ENCODE measurements around the gene SCAMP2. TPM values are rescaled to one million over a fixed set of nuclear protein-coding genes. Genes with fewer than 3 reads are reported as not detected.

SCAMP2 gene
- total and polyA plus RNA-seq, 2 of the 13 experiments (the other 11 are each of a cell fraction or from before 2014, with no cell fraction given): 34.8 to 121 TPM

DNA sequence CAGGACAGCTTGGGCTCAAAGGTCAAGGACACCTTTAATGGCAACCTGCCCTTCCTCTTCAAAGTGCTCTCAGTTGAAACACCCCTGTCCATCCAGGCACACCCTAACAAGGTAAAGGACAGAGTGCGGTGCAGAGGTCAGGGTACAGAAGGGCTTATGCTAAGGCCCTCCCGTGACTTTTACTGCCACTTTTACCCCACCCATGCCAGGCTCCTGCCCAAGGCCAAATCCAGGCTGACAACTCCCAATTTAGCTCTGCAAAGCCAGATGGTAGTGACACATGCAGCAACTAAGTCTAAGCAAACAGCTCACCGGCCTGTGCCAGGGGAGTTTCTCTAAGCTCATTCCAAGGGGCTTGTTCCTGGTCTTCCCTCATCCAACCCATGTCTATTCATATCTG, 18.3 kb upstream of the SCAMP2 start:
- no peak for TF ChIP-seq ZNF44 (CRISPR knock-in tag; IDR thresholded peaks at IDR 0.05)
- peak; percentile 46; the same call in 1 of the 2 replicates for TF ChIP-seq ESRRA (CRISPR knock-in tag; IDR thresholded peaks at IDR 0.05; ENCODE audit: low read depth)
- TF ChIP-seq NCOR1 (IDR thresholded peaks at IDR 0.05; ENCODE audit: borderline replicate concordance, low read length): 0 out of 2 replicates have a peak, but pooled peaks have one; percentile 28
- TF ChIP-seq, protein P1, sequence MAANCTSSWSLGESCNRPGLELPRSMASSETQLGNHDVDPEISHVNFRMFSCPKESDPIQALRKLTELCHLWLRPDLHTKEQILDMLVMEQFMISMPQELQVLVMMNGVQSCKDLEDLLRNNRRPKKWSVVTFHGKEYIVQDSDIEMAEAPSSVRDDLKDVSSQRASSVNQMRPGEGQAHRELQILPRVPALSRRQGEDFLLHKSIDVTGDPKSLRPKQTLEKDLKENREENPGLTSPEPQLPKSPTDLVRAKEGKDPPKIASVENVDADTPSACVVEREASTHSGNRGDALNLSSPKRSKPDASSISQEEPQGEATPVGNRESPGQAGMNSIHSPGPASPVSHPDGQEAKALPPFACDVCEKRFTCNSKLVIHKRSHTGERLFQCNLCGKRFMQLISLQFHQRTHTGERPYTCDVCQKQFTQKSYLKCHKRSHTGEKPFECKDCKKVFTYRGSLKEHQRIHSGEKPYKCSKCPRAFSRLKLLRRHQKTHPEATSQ (CRISPR knock-in tag; IDR thresholded peaks at IDR 0.05; ENCODE audit: borderline replicate concordance): 0 out of 2 replicates have a peak, but pooled peaks have one; percentile 52
- peak; percentile 46 for TF ChIP-seq NR2F6 (IDR thresholded peaks at IDR 0.05)
- peak; percentile 35; the same call in 1 of the 2 replicates for TF ChIP-seq NR2F6 (CRISPR knock-in tag; IDR thresholded peaks at IDR 0.05)
- no peak for TF ChIP-seq ZNF292 (CRISPR knock-in tag; IDR thresholded peaks at IDR 0.05; ENCODE audit: borderline replicate concordance, low read depth)
- peak; percentile 70 for TF ChIP-seq HNF4A (CRISPR knock-in tag; IDR thresholded peaks at IDR 0.05)
- peak; percentile 29; the same call in 1 of the 2 replicates for TF ChIP-seq SAP130 (CRISPR knock-in tag; IDR thresholded peaks at IDR 0.05; ENCODE audit: low read depth)
- peak; percentile 47 for TF ChIP-seq HNF4G (IDR thresholded peaks at IDR 0.05; ENCODE audit: borderline replicate concordance, low read depth, low read length)
- no peak for TF ChIP-seq HNF4G (CRISPR knock-in tag; IDR thresholded peaks at IDR 0.05; ENCODE audit: borderline replicate concordance, low read depth)
- TF ChIP-seq BATF2 (CRISPR knock-in tag; IDR thresholded peaks at IDR 0.05): no peak
- Histone ChIP-seq H2AFZ (ENCODE audit: low read length) (no peak overlapping the region), H3K27me3 (ENCODE audit: control insufficient read depth in 1 of 2, insufficient read depth in 2 of 2, low read length in 2 of 2) (no peaks in the 10 kb centered on the region; a peak in 1 of 5 replicates), H3K4me2 (ENCODE audit: low read depth, low read length) (peak overlapping the region; percentile 84), H3K79me2 (ENCODE audit: insufficient read depth, low read length) (peaks cover 11% of the 10 kb centered on the region), H4K20me1 (ENCODE audit: insufficient read depth, low read length) (no peaks in the 10 kb centered on the region; the same call in 1 of the 2 replicates), H3K9me3 (ENCODE audit: low read length) (no peaks in the 10 kb centered on the region), H3K4me1 (ENCODE audit: insufficient read depth, low read length) (peaks cover 27% of the 10 kb centered on the region), H3K4me3 (replicated peaks in 1 of 3; ENCODE audit: insufficient read depth in 1 of 3, low read depth in 2 of 3, low read length in 3 of 3) (0 out of 6 replicates have a peak overlapping the region, but pooled peaks of 1 of the 3 experiments have one; percentile 99), H3K9ac (ENCODE audit: insufficient read depth, low read depth, low read length) (no peak overlapping the region), H3K36me3 (replicated peaks in 1 of 2; ENCODE audit: control insufficient read depth in 1 of 2, insufficient read depth in 2 of 2, low read length in 2 of 2) (peaks cover 11 to 20% of the 10 kb centered on the region in 2 experiments; a peak in 4 of 5 replicates), H3K27ac (ENCODE audit: extremely low read length, insufficient read depth, low read length) (no peak overlapping the region)
- 61% methylated on average over 2 of the region's 3 CpGs for WGBS (ENCODE audit: low lambda C conversion rate)
- ATAC-seq (no peak), FAIRE-seq (no peak), DNase-seq (ENCODE audit: low spot score) (no peak)
- ChIA-PET CTCF (ENCODE audit: low intra/inter-chr PET ratio, low total read pairs) (no interaction called here), POLR2A (interaction anchor here (1.6 to 3.3 kb wide), 2 partner anchors 9 to 15 kb away, joined by 7 to 23 read pairs; partner anchors contain the start of gene FAM219B)
- no TSS peak for BruUV-seq (replicated peaks)
- in situ Hi-C loops (cut with HindIII; ENCODE audit: extremely low pct_ligation_motif_present, low pct_unique_long_range_greater_than_20kb) (no loop called here), intact Hi-C loops (cut with micrococcal nuclease; ENCODE audit: unreplicated experiment) (no loop called here)

Data from HepG2 (cell line).